ENCODE results near the gene XIRP1.
"Not testable (repeated sequence)": the region's sequence is repeated elsewhere in the genome, so short reads cannot be mapped to it uniquely, and the experiment has no call there.

The XIRP1 gene

DNA sequence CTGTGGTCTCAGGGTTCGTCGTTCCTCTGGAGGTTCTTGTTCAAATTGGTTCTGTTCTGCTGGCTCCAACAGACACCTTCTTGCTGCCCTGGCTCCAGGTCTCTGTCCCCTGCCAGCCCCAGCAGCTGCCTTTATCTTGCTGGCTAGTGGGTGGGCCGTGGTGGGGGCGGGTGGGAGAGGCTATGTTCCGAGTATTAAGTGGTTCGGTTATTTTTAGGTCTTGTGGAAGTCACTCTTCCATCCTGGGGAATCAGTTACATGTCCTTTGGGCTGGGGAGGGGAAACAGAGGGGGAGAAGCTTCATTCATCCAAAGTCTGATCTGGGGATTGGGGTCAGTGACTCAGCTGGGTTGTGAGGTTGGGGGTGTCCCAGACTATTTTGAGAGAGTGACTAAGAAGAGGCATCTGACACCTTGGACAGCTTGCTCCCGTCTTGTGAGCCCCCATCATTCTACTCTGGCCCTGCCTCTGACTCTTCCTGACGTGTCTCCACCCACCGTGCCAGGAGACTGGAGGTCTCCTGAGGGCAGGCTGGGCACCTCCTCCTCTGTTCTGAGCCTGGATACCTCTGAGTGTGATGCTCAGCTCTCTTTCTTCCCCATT lies at the start of gene XIRP1:
TSS of gene XIRP1 (minus strand) at position 106 of the 603 bp plus-strand sequence. CDS start 3,150 bp downstream, outside the sequence.
- Histone ChIP-seq H3K36me3 (ENCODE audit: control insufficient read depth in 5 of 5, insufficient read depth in 5 of 5, low read length in 5 of 5) (no peaks in the 10 kb centered on the region), H3K27me3 (ENCODE audit: control insufficient read depth in 5 of 5, insufficient read depth in 4 of 5, low read length in 5 of 5) (peaks cover 0 to 6% (median 0%) of the 10 kb centered on the region in 5 donors), H3K27ac (ENCODE audit: low read depth, low read length) (no peak within 1 kb of the TSS), H3K4me1 (ENCODE audit: control insufficient read depth in 5 of 5, insufficient read depth in 5 of 5, low read length in 5 of 5) (peaks cover 0 to 7% (median 5%) of the 10 kb centered on the region in 5 donors), H3K9ac (ENCODE audit: low read length in 5 of 5) (no peak within 1 kb of the TSS), H3K4me3 (ENCODE audit: low read depth in 1 of 5, low read length in 5 of 5) (no peak within 1 kb of the TSS), H3K9me3 (ENCODE audit: control insufficient read depth in 5 of 5, low read length in 5 of 5) (no peaks in the 10 kb centered on the region)

GRCh38 chr3:39241561-39241960 lies 49.2 kb upstream of the XIRP1 start:
- H3K4me3 ChIP-seq (ENCODE audit: low read depth in 1 of 5, low read length in 5 of 5) = no peak overlapping the region
- no peaks in the 10 kb centered on the region for H3K36me3 ChIP-seq (ENCODE audit: control insufficient read depth in 5 of 5, insufficient read depth in 5 of 5, low read length in 5 of 5)
- H3K4me1 ChIP-seq (ENCODE audit: control insufficient read depth in 5 of 5, insufficient read depth in 5 of 5, low read length in 5 of 5) = no peaks in the 10 kb centered on the region
- H3K9me3 ChIP-seq (ENCODE audit: control insufficient read depth in 5 of 5, low read length in 5 of 5) = no peaks in the 10 kb centered on the region
- H3K27me3 ChIP-seq (ENCODE audit: control insufficient read depth in 5 of 5, insufficient read depth in 4 of 5, low read length in 5 of 5) = peaks cover 0 to 6% (median 4%) of the 10 kb centered on the region in 5 donors
- no peak overlapping the region for H3K27ac ChIP-seq (ENCODE audit: low read depth, low read length)
- H3K9ac ChIP-seq (ENCODE audit: low read length in 5 of 5) = no peak overlapping the region

DNA sequence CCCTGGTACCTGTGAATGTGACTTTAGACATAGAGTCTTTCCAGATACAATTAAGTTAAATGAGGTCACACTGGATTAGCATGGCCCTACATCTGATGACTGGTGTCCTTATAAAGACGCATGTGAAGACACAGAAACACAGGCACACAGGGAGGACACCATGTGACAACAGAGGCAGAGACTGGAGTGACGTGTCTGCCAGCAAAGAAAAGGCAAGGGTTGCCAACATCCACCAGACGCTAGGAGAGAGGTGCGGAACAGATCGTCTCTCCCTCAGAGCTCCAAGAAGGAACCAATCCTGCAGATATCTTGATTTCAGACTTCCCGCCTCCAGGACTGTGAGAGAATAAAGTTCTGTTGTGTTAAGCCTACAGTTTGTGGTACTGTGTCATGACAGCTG lies 44.6 kb upstream of the XIRP1 start:
- peaks cover 4 to 9% (median 4%) of the 10 kb centered on the region in 5 donors for H3K27me3 ChIP-seq (ENCODE audit: control insufficient read depth in 5 of 5, insufficient read depth in 4 of 5, low read length in 5 of 5)
- no peaks in the 10 kb centered on the region for H3K36me3 ChIP-seq (ENCODE audit: control insufficient read depth in 5 of 5, insufficient read depth in 5 of 5, low read length in 5 of 5)
- H3K4me1 ChIP-seq (ENCODE audit: control insufficient read depth in 5 of 5, insufficient read depth in 5 of 5, low read length in 5 of 5) = no peaks in the 10 kb centered on the region
- H3K9ac ChIP-seq (ENCODE audit: low read length in 5 of 5) = no peak overlapping the region
- no peak overlapping the region for H3K4me3 ChIP-seq (ENCODE audit: low read depth in 1 of 5, low read length in 5 of 5)
- H3K27ac ChIP-seq (ENCODE audit: low read depth, low read length) = no peak overlapping the region
- H3K9me3 ChIP-seq (ENCODE audit: control insufficient read depth in 5 of 5, low read length in 5 of 5) = no peaks in the 10 kb centered on the region

DNA sequence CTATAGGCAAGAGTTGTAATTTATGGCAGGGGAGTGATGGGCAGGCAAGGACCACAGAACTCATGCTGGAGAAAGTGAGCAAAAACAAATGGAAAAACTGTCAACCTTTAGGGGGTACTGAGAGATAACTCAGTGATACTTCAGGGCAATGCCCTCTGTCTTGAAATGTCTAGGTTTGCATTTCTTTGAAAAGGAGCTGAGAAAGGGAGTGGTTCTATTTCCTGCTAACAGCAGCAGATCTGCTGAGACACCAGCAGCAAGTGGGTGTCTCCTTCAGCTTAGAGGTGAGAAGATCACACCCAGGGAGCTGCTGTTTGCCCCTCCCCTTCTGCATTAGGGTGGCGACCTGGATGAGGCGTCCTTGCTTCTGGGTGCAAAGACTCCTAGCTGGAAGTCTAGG lies 42.3 kb upstream of the XIRP1 start:
- no peak overlapping the region for H3K9ac ChIP-seq (ENCODE audit: low read length in 5 of 5)
- H3K4me1 ChIP-seq (ENCODE audit: control insufficient read depth in 5 of 5, insufficient read depth in 5 of 5, low read length in 5 of 5) = no peaks in the 10 kb centered on the region
- H3K9me3 ChIP-seq (ENCODE audit: control insufficient read depth in 5 of 5, low read length in 5 of 5) = no peaks in the 10 kb centered on the region
- H3K4me3 ChIP-seq (ENCODE audit: low read depth in 1 of 5, low read length in 5 of 5) = no peak overlapping the region
- H3K36me3 ChIP-seq (ENCODE audit: control insufficient read depth in 5 of 5, insufficient read depth in 5 of 5, low read length in 5 of 5) = no peaks in the 10 kb centered on the region
- no peak overlapping the region for H3K27ac ChIP-seq (ENCODE audit: low read depth, low read length)
- H3K27me3 ChIP-seq (ENCODE audit: control insufficient read depth in 5 of 5, insufficient read depth in 4 of 5, low read length in 5 of 5) = peaks cover 4 to 9% (median 6%) of the 10 kb centered on the region in 5 donors

GRCh38 chr3:39232859-39233258 lies 40.5 kb upstream of the XIRP1 start:
- Histone ChIP-seq H3K4me3 (ENCODE audit: low read depth in 1 of 5, low read length in 5 of 5) (no peak overlapping the region), H3K9ac (ENCODE audit: low read length in 5 of 5) (no peak overlapping the region), H3K27me3 (ENCODE audit: control insufficient read depth in 5 of 5, insufficient read depth in 4 of 5, low read length in 5 of 5) (peaks cover 4 to 9% (median 6%) of the 10 kb centered on the region in 5 donors), H3K27ac (ENCODE audit: low read depth, low read length) (no peak overlapping the region), H3K4me1 (ENCODE audit: control insufficient read depth in 5 of 5, insufficient read depth in 5 of 5, low read length in 5 of 5) (no peaks in the 10 kb centered on the region), H3K36me3 (ENCODE audit: control insufficient read depth in 5 of 5, insufficient read depth in 5 of 5, low read length in 5 of 5) (no peaks in the 10 kb centered on the region), H3K9me3 (ENCODE audit: control insufficient read depth in 5 of 5, low read length in 5 of 5) (no peaks in the 10 kb centered on the region)

- no peaks in the 10 kb centered on the region for H3K36me3 ChIP-seq (ENCODE audit: control insufficient read depth in 5 of 5, insufficient read depth in 5 of 5, low read length in 5 of 5)
- H3K4me1 ChIP-seq (ENCODE audit: control insufficient read depth in 5 of 5, insufficient read depth in 5 of 5, low read length in 5 of 5) = peaks cover 0 to 3% (median 0%) of the 10 kb centered on the region in 5 donors
- no peak overlapping the region for H3K4me3 ChIP-seq (ENCODE audit: low read depth in 1 of 5, low read length in 5 of 5)
- no peaks in the 10 kb centered on the region for H3K9me3 ChIP-seq (ENCODE audit: control insufficient read depth in 5 of 5, low read length in 5 of 5)
- no peak overlapping the region for H3K9ac ChIP-seq (ENCODE audit: low read length in 5 of 5)
- H3K27me3 ChIP-seq (ENCODE audit: control insufficient read depth in 5 of 5, insufficient read depth in 4 of 5, low read length in 5 of 5) = peaks cover 0 to 8% (median 2%) of the 10 kb centered on the region in 5 donors
- no peak overlapping the region for H3K27ac ChIP-seq (ENCODE audit: low read depth, low read length)
Observed at GRCh38 chr3:39230453-39230852, 38.1 kb upstream of the XIRP1 start.

DNA sequence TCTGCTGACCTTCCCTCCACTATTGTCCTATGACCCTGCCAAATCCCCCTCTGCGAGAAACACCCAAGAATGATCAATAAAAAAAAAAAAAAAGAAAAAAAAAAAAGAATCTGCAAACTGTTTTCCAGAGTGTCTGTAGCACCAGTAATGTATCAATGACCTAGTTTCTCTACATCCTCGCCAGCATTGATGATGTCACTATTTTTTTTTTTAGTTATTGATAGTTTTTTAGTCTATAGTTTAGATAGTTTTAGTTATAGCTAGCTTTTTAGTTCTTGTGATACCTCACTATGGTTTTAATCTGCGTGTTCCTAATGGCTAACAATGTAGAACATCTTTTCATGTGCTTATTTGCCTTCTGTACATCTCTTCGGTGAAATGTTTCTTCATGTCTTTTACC lies 36.1 kb upstream of the XIRP1 start:
- Histone ChIP-seq H3K9me3 (ENCODE audit: control insufficient read depth in 5 of 5, low read length in 5 of 5) (no peaks in the 10 kb centered on the region), H3K9ac (ENCODE audit: low read length in 5 of 5) (no peak overlapping the region), H3K27me3 (ENCODE audit: control insufficient read depth in 5 of 5, insufficient read depth in 4 of 5, low read length in 5 of 5) (peaks cover 0 to 8% (median 0%) of the 10 kb centered on the region in 5 donors), H3K4me1 (ENCODE audit: control insufficient read depth in 5 of 5, insufficient read depth in 5 of 5, low read length in 5 of 5) (peaks cover 0 to 3% (median 0%) of the 10 kb centered on the region in 5 donors), H3K27ac (ENCODE audit: low read depth, low read length) (no peak overlapping the region), H3K4me3 (ENCODE audit: low read depth in 1 of 5, low read length in 5 of 5) (no peak overlapping the region), H3K36me3 (ENCODE audit: control insufficient read depth in 5 of 5, insufficient read depth in 5 of 5, low read length in 5 of 5) (no peaks in the 10 kb centered on the region)

DNA sequence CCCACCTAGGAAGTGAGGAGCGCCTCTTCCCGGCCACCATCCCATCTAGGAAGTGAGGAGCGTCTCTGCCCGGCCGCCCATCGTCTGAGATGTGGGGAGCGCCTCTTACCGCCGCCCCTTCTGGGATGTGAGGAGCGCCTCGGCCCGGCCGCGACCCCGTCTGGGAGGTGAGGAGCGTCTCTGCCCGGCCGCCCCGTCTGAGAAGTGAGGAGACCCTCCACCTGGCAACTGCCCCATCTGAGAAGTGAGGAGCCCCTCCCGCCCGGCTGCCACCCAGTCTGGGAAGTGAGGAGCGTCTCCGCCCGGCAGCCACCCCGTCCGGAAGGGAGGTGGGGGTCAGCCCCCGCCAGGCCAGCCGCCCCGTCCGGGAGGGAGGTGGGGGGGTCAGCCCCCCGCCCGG lies 35.2 kb upstream of the XIRP1 start:
- not testable (repeated sequence) for H3K27ac ChIP-seq (ENCODE audit: low read depth, low read length); H3K9me3 ChIP-seq (ENCODE audit: control insufficient read depth in 5 of 5, low read length in 5 of 5); H3K9ac ChIP-seq (ENCODE audit: low read length in 5 of 5)

DNA sequence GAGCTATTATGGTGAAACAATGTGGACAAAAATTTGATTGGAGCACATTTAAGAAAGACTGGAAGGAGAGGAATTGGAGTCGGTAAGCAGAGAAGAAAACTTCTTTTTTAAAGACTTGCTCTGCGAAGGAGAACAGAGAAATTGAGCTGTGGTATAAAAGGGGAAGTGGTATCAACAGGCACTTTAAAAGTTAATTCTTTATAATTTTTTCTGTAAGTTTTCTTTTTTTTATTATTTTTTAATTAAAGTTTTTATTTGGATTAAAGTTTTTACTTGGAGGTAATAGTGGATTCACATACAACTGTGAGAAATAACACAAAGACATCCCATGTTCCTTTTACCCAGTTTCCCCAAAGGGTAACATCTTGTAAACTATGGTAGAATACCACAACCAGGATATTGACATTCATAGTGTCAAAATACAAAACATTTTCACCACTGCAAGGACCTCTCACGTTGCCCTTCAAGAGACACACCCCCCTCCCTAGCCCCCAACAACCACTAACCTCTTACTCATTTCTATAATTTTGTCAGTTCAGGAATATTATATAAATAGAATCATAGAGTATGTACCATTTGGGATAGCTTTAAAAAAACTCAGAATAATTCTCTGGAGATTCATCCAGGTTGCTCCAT lies 33.8 kb upstream of the XIRP1 start:
- Histone ChIP-seq H3K9me3 (ENCODE audit: control insufficient read depth in 5 of 5, low read length in 5 of 5) (no peaks in the 10 kb centered on the region), H3K27me3 (ENCODE audit: control insufficient read depth in 5 of 5, insufficient read depth in 4 of 5, low read length in 5 of 5) (no peaks in the 10 kb centered on the region), H3K9ac (ENCODE audit: low read length in 5 of 5) (no peak overlapping the region), H3K27ac (ENCODE audit: low read depth, low read length) (no peak overlapping the region), H3K4me3 (ENCODE audit: low read depth in 1 of 5, low read length in 5 of 5) (no peak overlapping the region), H3K4me1 (ENCODE audit: control insufficient read depth in 5 of 5, insufficient read depth in 5 of 5, low read length in 5 of 5) (peaks cover 0 to 3% (median 0%) of the 10 kb centered on the region in 5 donors), H3K36me3 (ENCODE audit: control insufficient read depth in 5 of 5, insufficient read depth in 5 of 5, low read length in 5 of 5) (no peaks in the 10 kb centered on the region)

More for the DNA sequence above, 35.2 kb upstream of the XIRP1 start:
- H3K36me3 ChIP-seq (ENCODE audit: control insufficient read depth in 5 of 5, insufficient read depth in 5 of 5, low read length in 5 of 5); H3K4me3 ChIP-seq (ENCODE audit: low read depth in 1 of 5, low read length in 5 of 5); H3K27me3 ChIP-seq (ENCODE audit: control insufficient read depth in 5 of 5, insufficient read depth in 4 of 5, low read length in 5 of 5); H3K4me1 ChIP-seq (ENCODE audit: control insufficient read depth in 5 of 5, insufficient read depth in 5 of 5, low read length in 5 of 5): not testable (repeated sequence)

- Histone ChIP-seq H3K9me3 (ENCODE audit: control insufficient read depth in 5 of 5, low read length in 5 of 5) (no peaks in the 10 kb centered on the region), H3K27me3 (ENCODE audit: control insufficient read depth in 5 of 5, insufficient read depth in 4 of 5, low read length in 5 of 5) (peaks cover 0 to 5% (median 0%) of the 10 kb centered on the region in 5 donors), H3K4me1 (ENCODE audit: control insufficient read depth in 5 of 5, insufficient read depth in 5 of 5, low read length in 5 of 5) (peaks cover 0 to 7% (median 4%) of the 10 kb centered on the region in 5 donors), H3K9ac (ENCODE audit: low read length in 5 of 5) (no peak overlapping the region), H3K27ac (ENCODE audit: low read depth, low read length) (no peak overlapping the region), H3K4me3 (ENCODE audit: low read depth in 1 of 5, low read length in 5 of 5) (no peak overlapping the region), H3K36me3 (ENCODE audit: control insufficient read depth in 5 of 5, insufficient read depth in 5 of 5, low read length in 5 of 5) (no peaks in the 10 kb centered on the region)
Observed at GRCh38 chr3:39224288-39224687, 31.9 kb upstream of the XIRP1 start.
